NCI-H524 (cell line): ENCODE results near the gene ADCY2.
A peak's percentile ranks its signal among the peaks of the same experiment; 100 is the strongest.

Source experiments
- DNase-seq, 2 experiments: peaks; one replicate each; lab custom pipeline; 2025; lab: John Stamatoyannopoulos, UW

The ADCY2 gene

GRCh38 chr5:7784683-7785380 is 388.9 kb downstream of the ADCY2 start:
- no peak for DNase-seq

DNA sequence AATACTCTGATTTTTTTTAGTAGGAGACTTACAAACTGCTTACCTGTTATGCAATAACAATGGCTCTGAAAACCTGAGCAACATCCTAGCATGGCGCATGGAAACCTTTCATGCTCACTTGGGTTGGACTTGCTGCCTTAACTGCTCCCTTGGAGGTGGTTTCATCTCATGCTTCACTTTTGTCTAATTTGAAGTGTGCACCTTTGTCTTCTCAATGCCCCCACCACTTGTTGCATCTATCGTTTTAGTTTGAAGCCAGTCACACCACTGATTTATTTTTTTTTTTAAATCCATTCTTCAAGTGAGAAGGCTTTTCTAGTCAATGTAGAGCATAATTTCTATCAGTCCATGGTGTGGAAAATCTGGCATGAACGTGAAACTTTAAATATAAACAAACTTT is 391.8 kb downstream of the ADCY2 start:
- no peak for DNase-seq

- no peak for DNase-seq
These were observed 393.6 kb downstream of the ADCY2 start for GRCh38 chr5:7789567-7789966.

- DNase-seq = no peak
These were observed 398.0 kb downstream of the ADCY2 start for GRCh38 chr5:7793895-7794294.

DNA sequence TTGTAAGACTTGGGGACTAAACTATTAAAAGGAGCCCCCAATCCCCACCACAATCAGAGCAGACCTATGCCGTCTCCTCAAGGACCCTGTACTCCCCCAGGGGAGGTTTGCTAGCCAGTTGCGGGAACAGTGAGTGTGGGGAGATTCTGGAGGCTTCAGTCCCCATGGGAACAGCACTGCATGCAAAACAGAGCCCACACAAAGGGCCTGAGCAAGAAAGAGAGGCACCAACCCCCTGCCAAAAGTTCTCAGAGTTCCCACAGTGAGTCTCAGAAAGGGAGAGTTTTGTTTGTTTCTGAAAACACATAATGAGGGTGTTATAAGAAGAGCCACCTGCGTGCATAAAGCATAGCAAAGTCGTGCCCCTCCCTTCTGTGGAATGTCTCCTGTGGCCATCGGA is 398.4 kb downstream of the ADCY2 start:
- no peak for DNase-seq

GRCh38 chr5:7794823-7795222 is 398.9 kb downstream of the ADCY2 start:
- no peak for DNase-seq

DNA sequence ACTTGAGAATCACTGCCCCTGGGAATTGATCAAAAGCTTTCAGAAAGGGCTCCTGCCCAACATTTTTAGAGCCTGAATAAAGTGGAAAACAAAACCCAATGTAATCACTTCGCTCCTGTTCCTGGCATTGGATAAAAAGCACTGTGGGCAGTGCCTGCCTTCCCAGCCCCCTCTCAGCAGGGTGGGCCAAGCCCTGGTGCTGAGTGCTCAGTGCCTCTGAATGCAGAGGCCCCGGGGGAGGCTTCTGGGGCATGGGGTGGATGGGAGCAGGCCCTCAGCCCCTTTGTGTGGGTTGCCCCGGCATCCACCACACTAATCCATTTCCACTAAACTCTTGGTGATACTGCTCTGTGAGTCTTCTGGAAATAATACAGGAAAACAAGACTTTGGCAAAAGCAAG is 399.4 kb downstream of the ADCY2 start:
- no peak for DNase-seq

DNA sequence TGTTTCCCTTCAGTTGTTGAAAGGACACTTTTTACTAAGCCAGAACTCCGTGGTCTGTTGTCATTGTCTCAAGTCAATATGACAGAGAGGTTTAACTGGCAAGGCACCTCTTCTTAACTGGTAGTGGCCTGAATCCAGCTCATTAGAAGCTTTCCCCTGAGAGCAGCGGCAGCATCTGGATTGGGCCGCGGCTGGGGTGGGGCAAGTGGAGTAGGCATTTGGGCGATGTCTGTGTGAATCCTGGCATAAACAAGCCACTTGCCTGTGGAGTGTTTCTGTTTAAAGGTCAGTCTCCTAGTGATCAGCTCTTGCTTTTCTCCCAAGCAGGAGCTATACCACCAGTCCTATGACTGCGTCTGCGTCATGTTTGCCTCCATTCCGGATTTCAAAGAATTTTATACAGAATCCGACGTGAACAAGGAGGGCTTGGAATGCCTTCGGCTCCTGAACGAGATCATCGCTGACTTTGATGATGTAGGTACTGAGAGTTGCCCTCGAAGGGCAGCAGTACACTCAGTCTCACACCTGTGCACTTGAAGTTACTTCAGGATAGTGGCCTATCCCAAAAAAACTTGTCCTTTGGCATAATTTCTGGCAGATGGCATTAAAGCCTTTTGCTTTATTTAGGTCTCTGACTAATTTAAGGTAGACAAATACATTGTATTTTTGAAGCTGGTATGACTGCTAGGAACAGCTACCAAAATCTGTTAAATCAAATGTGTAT is 406.1 kb downstream of the ADCY2 start:
- peak; percentile 56 to 75 for DNase-seq

- peak in 1 of 2 experiments; percentile 7 for DNase-seq
These were observed 406.9 kb downstream of the ADCY2 start for GRCh38 chr5:7802855-7803254.

GRCh38 chr5:7803937-7804336 is 408.0 kb downstream of the ADCY2 start:
- DNase-seq = no peak

DNA sequence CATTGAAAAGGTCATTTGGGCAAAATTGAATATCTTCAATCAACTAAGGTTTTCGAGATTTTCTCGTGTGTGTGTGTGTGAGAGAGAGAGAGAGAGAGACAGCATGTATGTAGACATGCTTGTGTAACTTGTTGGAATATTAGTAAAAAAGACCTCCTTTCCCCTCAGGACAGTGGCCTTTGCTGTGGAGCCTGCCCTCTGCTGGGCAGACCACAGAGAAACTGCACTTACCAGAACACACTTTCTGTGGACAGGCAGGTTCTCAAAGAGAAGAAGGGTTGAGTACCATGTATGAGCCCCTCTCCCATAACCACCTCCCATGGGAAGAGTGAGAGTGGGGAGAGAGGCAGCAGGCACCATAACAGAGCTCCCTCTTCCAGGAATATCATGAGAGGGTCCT is 409.4 kb downstream of the ADCY2 start:
- DNase-seq = peak in 1 of 2 experiments; percentile 25

DNA sequence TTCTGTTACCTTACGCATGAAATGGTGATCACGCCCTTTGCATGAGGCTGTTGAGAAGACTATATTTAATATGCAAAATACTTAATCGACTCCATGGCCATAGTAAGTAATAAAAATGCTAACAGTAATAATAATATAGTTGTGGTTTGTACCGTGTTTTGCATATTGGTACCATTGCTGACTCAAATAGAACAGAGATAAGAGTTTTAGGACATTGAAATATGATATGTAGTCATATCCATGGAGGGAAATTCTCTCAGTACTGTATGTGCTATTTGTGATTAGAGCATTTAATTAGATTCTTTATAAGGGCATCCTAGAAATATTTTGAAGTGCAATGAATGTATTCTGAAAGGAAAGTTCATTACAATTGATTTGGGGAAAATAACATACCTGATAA is 413.1 kb downstream of the ADCY2 start:
- DNase-seq = no peak

GRCh38 chr5:7811715-7812114 is 415.8 kb downstream of the ADCY2 start:
- no peak for DNase-seq

DNA sequence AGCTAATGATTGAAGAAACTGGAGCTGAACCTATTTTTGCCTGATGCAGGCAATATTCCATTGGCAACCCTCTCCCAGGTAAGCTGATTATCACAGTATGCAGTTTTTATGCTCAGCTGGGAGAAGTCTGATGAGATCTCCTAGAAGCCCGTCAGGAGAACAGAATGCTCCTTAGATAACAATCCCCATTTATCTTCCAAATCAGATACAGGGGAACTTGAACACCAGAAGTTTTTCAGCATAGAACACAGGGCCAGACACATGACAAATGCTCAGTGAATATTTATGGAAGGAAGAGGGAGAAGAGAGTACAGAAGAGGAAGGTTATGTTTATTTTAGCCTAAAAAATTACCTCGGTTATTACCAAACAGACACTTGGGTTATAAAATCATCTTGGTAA is 417.1 kb downstream of the ADCY2 start:
- no peak for DNase-seq

DNA sequence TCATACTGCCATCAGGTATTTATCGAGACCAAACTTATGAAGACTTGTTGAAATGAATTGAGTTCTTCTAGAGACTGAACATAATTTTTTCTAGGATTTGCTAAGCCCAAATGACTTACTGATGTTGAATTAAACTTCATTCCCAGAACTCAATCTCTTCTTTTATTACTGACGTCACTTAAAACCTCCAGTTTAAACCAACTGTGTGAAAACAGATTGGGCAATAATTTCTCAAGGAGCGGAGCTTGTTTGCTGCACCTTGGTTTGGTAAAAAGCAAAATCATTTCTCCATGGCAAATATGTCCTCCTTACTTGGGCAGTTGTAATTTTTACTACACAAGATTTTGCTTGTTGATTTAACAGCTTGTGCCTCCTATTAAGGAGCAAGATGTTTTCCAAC is 417.6 kb downstream of the ADCY2 start:
- no peak for DNase-seq

- no peak for DNase-seq
These were observed 418.9 kb downstream of the ADCY2 start for GRCh38 chr5:7814816-7815215.

DNA sequence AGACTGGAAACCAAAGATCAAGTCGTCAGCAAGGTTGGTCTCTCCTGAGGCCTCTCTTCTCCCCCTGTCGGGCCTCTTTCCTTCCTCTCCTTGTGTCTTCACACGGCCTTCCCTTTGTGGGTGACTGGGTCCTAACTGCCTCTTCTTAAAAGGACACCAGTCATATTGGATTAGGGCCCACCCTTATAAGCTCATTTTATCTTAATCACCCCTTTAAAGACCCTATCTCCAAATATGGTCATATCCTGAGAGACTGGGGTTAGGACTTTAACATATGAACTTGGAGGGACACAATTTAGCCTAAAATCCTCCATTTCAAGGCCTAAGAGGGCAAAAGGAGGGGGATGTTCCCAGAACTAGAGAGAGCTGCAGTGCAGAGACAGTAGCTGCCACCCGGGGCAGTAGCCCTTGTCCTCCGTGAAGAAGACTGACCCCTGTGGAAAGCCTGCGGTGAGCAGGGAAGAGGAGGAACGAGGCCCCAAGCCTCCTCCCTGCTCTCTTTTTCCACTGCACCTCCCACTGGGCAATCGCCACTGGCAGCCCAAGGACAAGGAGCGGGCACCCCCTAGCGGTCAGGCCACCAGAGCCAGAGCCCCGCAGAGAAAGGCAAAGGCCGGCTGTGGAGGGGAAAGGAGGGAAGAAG is 420.1 kb downstream of the ADCY2 start:
- peak; percentile 30 to 69 for DNase-seq

DNA sequence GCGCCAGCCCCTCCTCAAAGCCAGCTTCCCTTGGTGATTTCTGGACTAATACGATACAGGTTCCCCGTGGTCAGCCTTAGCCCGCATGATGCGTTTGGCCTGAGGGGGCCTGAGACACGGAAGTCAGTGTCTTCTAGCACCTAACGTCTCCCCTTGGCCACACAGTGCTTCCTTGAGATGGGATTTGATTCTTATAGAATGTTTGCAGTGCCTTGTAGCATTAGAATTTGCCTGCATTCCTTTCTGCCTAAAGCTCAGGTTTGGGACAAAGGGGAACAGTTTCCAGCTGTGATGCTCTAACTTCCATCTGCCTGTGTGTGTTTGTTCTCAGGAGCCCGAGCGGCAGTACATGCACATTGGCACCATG is 420.6 kb downstream of the ADCY2 start:
- DNase-seq = no peak

DNA sequence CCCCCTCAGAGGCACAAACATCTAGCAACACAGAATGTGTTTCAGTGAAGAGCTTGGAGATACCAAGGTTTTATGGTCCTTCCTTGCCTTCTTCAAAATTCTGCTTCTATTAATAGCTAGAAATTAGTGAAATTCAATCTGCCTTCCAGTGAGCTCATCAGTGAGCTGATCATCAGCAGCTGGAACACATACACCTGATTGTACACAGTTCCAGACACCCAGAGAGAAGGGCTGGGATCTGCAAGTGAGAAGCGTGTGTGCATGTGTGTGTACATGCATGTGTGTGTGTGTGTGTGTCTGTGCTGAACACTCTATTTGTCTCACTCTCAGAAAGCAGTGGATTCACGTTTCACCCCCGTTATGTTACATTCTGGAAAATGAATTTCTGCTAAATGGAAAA is 426.5 kb downstream of the ADCY2 start:
- DNase-seq = no peak

DNA sequence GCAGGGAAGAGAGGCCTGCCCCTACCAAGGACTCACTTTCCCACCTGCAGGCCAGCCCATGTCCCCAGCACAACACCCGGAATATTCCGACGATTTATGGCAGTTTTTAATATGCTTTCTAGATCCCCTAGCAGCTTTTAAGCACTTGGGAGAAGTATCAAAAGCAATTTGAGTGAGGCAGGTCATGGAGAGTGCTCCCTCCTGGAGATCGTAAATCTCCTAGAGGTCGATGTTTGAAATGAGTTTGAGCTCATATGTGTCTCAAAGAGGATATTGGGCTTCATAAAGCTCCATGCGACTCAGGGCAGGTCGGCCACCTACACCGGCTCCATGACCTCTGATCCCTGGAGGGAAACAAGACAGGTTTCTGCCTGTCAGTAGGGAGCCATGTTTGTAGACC is 427.7 kb downstream of the ADCY2 start:
- DNase-seq = no peak

DNA sequence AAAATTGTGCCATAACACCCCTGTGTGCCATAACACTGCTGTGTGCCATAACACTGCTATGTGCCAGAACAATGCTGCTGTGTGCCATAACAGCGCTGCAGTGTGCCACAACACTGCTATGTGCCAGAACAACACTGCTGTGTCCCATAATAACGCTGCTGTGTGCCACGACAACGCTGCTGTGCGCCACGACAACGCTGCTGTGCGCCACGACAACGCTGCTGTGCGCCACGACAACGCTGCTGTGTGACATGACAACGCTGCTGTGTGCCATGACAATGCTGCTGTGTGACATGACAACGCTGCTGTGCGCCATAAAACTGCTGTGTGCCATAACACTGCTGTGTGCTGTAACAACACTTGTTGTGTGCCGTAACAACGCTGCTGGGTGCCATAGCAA is 429.1 kb downstream of the ADCY2 start:
- no peak for DNase-seq

GRCh38 chr5:7825630-7826029 is 429.7 kb downstream of the ADCY2 start:
- no peak for DNase-seq

GRCh38 chr5:7827610-7828009 is 431.7 kb downstream of the ADCY2 start:
- DNase-seq = no peak
